Suprapubic skin (tissue), 4 donors: ENCODE measurements around the gene UBE2QL1.

Source experiments
- EP300 ChIP-seq: sonication (generic); formaldehyde crosslinking; IDR thresholded peaks from one replicate; pipeline ENCODE4 v1.6.1; 2017; ENCODE audit warnings: antibody characterized with exemption
- POLR2A ChIP-seq, 2 donors: fragments of 450-650 bp; IDR thresholded peaks; one replicate each; pipeline ENCODE4 v1.6.1; 2017; ENCODE audit warnings: antibody characterized with exemption in 2 of 2, mild to moderate bottlenecking in 2 of 2, moderate library complexity in 2 of 2
- POLR2AphosphoS5 ChIP-seq, 3 donors: sonication (generic); formaldehyde crosslinking; IDR thresholded peaks; one replicate each; pipeline ENCODE4 v1.6.1; 2017; ENCODE audit warnings: antibody characterized with exemption in 3 of 3
- TF ChIP-seq, protein P1 (sequence below), 2 donors: fragments of 200-600 bp in 1 of 2; fragments of 450-650 bp in 1 of 2; sonication (generic) in 1 of 2; IDR thresholded peaks; one replicate each; pipeline ENCODE4 v1.5.1; 2016 to 2019; ENCODE audit warnings: antibody characterized with exemption in 2 of 2, mild to moderate bottlenecking in 1 of 2, moderate library complexity in 1 of 2

DNA sequence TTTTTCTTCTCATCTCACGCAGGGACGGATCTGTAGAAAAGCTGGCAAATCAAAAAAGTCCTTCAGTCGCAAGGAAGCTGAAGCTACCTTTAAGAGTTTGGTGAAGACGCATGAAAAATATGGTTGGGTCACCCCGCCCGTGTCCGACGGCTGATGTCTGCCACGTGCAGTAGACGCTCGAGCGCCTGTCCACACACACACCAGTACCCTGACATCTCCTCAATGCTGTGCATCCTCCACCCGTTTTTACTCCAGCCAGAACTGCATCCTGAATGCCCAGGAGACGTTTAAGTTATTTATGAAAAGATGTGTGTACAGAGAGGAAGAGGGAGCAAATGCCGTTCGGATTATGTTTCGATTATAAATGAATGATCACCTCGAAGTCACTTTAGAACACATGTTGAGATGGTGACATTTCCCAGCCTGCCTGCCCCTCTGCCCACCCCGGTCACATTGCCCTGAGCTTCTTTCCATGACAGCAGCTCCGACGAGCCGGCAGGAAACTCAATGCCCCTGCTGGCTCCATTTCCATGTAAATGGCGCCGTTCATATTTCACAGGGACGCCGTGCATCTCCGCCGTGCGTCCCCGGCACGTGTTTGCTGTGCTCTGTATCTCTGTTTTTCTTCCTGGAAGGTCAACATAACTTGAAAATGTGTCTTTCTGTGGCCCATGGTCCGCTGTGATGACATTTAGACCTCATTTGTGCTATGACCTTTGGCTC is 42.7 kb downstream of the UBE2QL1 start:
- no peak for TF ChIP-seq POLR2A (IDR thresholded peaks at IDR 0.05)
- TF ChIP-seq, protein P1, sequence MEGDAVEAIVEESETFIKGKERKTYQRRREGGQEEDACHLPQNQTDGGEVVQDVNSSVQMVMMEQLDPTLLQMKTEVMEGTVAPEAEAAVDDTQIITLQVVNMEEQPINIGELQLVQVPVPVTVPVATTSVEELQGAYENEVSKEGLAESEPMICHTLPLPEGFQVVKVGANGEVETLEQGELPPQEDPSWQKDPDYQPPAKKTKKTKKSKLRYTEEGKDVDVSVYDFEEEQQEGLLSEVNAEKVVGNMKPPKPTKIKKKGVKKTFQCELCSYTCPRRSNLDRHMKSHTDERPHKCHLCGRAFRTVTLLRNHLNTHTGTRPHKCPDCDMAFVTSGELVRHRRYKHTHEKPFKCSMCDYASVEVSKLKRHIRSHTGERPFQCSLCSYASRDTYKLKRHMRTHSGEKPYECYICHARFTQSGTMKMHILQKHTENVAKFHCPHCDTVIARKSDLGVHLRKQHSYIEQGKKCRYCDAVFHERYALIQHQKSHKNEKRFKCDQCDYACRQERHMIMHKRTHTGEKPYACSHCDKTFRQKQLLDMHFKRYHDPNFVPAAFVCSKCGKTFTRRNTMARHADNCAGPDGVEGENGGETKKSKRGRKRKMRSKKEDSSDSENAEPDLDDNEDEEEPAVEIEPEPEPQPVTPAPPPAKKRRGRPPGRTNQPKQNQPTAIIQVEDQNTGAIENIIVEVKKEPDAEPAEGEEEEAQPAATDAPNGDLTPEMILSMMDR (IDR thresholded peaks at IDR 0.05) = no peak
- TF ChIP-seq POLR2AphosphoS5 (IDR thresholded peaks at IDR 0.05) = no peak
- TF ChIP-seq EP300 = no peak
